HepG2 (cell line): Measurements from ENCODE around the gene RXYLT1. TPM values are rescaled to one million over a fixed set of nuclear protein-coding genes. Genes with fewer than 3 reads are reported as not detected.

ENCODE experiments used
- ATAC-seq: fragments of 200-7000 bp; cut with Tn5 transposase; 3 replicates; pipeline ENCODE4 v1.9.1; 2020; ENCODE audit warnings: mild to moderate bottlenecking, moderate library complexity
- Bru-seq: library from RNA; stranded (reverse); fragments of 400-500 nt; gene quantifications from one replicate; lab custom pipeline; 2021; lab: Mats Ljungman, UMichigan
- BruChase-seq, 2 experiments: library from RNA; stranded (reverse); fragments of 400-500 nt; gene quantifications; one replicate each; lab custom pipeline; 2021; lab: Mats Ljungman, UMichigan
- BruUV-seq: library from RNA; stranded (reverse); fragments of 400-500 nt; replicated peaks from 2 replicates; lab custom pipeline; 2021; lab: Mats Ljungman, UMichigan
- CTCF ChIA-PET: fragments of 300-600 bp; formaldehyde crosslinking; extraction: SDS; loops from one replicate; lab custom pipeline; 2021; ENCODE audit warnings: low total read pairs, inconsistent platforms, low intra/inter-chr PET ratio; lab: Yijun Ruan, JAX
- POLR2A ChIA-PET: fragments of 350-600 bp; sonication (Branson Sonifier 250); formaldehyde crosslinking; loops from one replicate; lab custom pipeline; 2020; ENCODE audit warnings: antibody characterized with exemption, inconsistent platforms; lab: Yijun Ruan, JAX
- DNase-seq: peaks from one replicate; pipeline ENCODE4 v3.0.0-alpha.2; 2015; ENCODE audit warnings: low spot score
- FAIRE-seq: peaks from 3 replicates; lab custom pipeline; 2011; peaks lifted over from hg19 to GRCh38; lab: Jason Lieb, UNC
- H2AFZ ChIP-seq: one replicate; pipeline ENCODE4 v1.6.1; 2011; ENCODE audit warnings: low read length, inconsistent platforms
- H3K27ac ChIP-seq: fragments of 300-600 bp; 3 replicates; pipeline ENCODE4 v1.8.0; 2011; ENCODE audit warnings: mixed run types, mild to moderate bottlenecking, mixed read lengths, low read length, inconsistent platforms; ENCODE audit not compliant: insufficient read depth; ENCODE audit errors: extremely low read length
- H3K27me3 ChIP-seq, 2 experiments: fragments of 200-600 bp in 1 of 2; 2 replicates in 1 of 2; 3 replicates in 1 of 2; pipeline versions ENCODE4 v1.6.0 to v1.8.0; 2011; ENCODE audit warnings: low read length in 2 of 2, mild to moderate bottlenecking in 2 of 2, moderate library complexity in 2 of 2, inconsistent platforms in 1 of 2; ENCODE audit not compliant: insufficient read depth in 2 of 2, control insufficient read depth in 1 of 2
- H3K36me3 ChIP-seq, 2 experiments: fragments of 200-600 bp in 1 of 2; replicated peaks in 1 of 2; 2 replicates in 1 of 2; 3 replicates in 1 of 2; pipeline versions ENCODE4 v1.5.1 to v1.8.0; 2011; ENCODE audit warnings: low read length in 2 of 2, inconsistent platforms in 1 of 2; ENCODE audit not compliant: insufficient read depth in 2 of 2, control insufficient read depth in 1 of 2
- H3K4me1 ChIP-seq: 2 replicates; pipeline ENCODE4 v1.5.1; 2012; ENCODE audit warnings: low read length, inconsistent platforms; ENCODE audit not compliant: insufficient read depth
- H3K4me2 ChIP-seq: 2 replicates; pipeline ENCODE4 v1.6.0; 2011; ENCODE audit warnings: low read depth, low read length, inconsistent platforms
- H3K4me3 ChIP-seq, 3 experiments: fragments of 200-600 bp in 1 of 3; sonication (generic), shearing (Covaris generic) in 1 of 3; replicated peaks in 1 of 3; 2 replicates each; pipeline ENCODE4 v1.5.1; 2011 to 2016; ENCODE audit warnings: low read length in 3 of 3, inconsistent platforms in 2 of 3, low read depth in 2 of 3, mild to moderate bottlenecking in 2 of 3, control low read depth in 1 of 3, mixed read lengths in 1 of 3; ENCODE audit not compliant: insufficient read depth in 1 of 3
- H3K79me2 ChIP-seq: one replicate; pipeline ENCODE4 v1.6.1; 2011; ENCODE audit warnings: low read length, inconsistent platforms; ENCODE audit not compliant: insufficient read depth
- H3K9ac ChIP-seq: 2 replicates; pipeline ENCODE4 v1.6.0; 2011; ENCODE audit warnings: mild to moderate bottlenecking, low read depth, low read length, inconsistent platforms; ENCODE audit not compliant: insufficient read depth
- H3K9me3 ChIP-seq: 2 replicates; pipeline ENCODE4 v1.5.1; 2012; ENCODE audit warnings: mild to moderate bottlenecking, low read length
- H4K20me1 ChIP-seq: 2 replicates; pipeline ENCODE4 v1.6.0; 2011; ENCODE audit warnings: inconsistent platforms, mild to moderate bottlenecking, low read length, moderate library complexity; ENCODE audit not compliant: insufficient read depth
- ARID2 ChIP-seq: sonication (generic); formaldehyde crosslinking; IDR thresholded peaks from 2 replicates; pipeline ENCODE4 v1.8.1; 2022; ENCODE audit warnings: mild to moderate bottlenecking, missing genetic modification reagents, borderline replicate concordance
- BRD4 ChIP-seq: sonication (generic); formaldehyde crosslinking; IDR thresholded peaks from 2 replicates; pipeline ENCODE4 v1.4.0; 2020; ENCODE audit warnings: missing genetic modification reagents
- CSRNP2 ChIP-seq: sonication (generic); formaldehyde crosslinking; conservative IDR thresholded peaks from 2 replicates; pipeline ENCODE4 v1.8.0; 2022; ENCODE audit warnings: low read depth, missing genetic modification reagents
- ELF1 ChIP-seq: sonication (generic); formaldehyde crosslinking; IDR thresholded peaks from 2 replicates; pipeline ENCODE4 v1.4.0; 2020; ENCODE audit warnings: missing genetic modification reagents
- KDM6A ChIP-seq: IDR thresholded peaks from 2 replicates; pipeline ENCODE4 v1.6.1; 2016; ENCODE audit warnings: low read depth
- PHB2 ChIP-seq: fragments of 450-650 bp; IDR thresholded peaks from 2 replicates; pipeline ENCODE4 v1.6.1; 2018; ENCODE audit not compliant: partially characterized antibody
- SP2 ChIP-seq: sonication (generic); formaldehyde crosslinking; IDR thresholded peaks from 2 replicates; pipeline ENCODE4 v1.5.1; 2020; ENCODE audit warnings: mild to moderate bottlenecking, missing genetic modification reagents
- ZBTB21 ChIP-seq: sonication (generic); formaldehyde crosslinking; IDR thresholded peaks from 2 replicates; pipeline ENCODE4 v1.4.0; 2020; ENCODE audit warnings: missing genetic modification reagents
- ZKSCAN5 ChIP-seq: sonication (generic); formaldehyde crosslinking; IDR thresholded peaks from 2 replicates; pipeline ENCODE4 v1.5.1; 2020; ENCODE audit warnings: mild to moderate bottlenecking, missing genetic modification reagents
- ZNF782 ChIP-seq: sonication (generic); formaldehyde crosslinking; IDR thresholded peaks from 2 replicates; pipeline ENCODE4 v1.4.0; 2020; ENCODE audit warnings: missing genetic modification reagents, mild to moderate bottlenecking, borderline replicate concordance
- WGBS: methylation state at CpG from one replicate; pipeline ENCODE4 v1.1.6; 2017; ENCODE audit warnings: low lambda C conversion rate; 5-methylcytosine and 5-hydroxymethylcytosine counted together
- in situ Hi-C: cut with HindIII; loops from 2 replicates; pipeline ENCODE4 v1.10.0; 2017; ENCODE audit warnings: low pct_unique_long_range_greater_than_20kb; ENCODE audit not compliant: extremely low pct_ligation_motif_present
- intact Hi-C: fragments of 100-400 bp; cut with micrococcal nuclease; formaldehyde crosslinking; loops from one replicate; pipeline ENCODE4 v1.10.0; 2022; ENCODE audit not compliant: unreplicated experiment
- long read RNA-seq, 2 experiments: library from RNA in 1 of 2; library from polyadenylated mRNA in 1 of 2; stranded (forward) in 1 of 2; unstranded in 1 of 2; transcript quantifications; one replicate each; pipeline ENCODE4 v2.0.0, GENCODE V29; 2019 to 2022
- polyA minus RNA-seq, 3 experiments: library from RNA; depleted of rRNA, polyadenylated mRNA; stranded (reverse); fragments of >200 nt; gene quantifications; 2 replicates each; pipeline ENCODE4 v1.2.3, GENCODE V29; 2011; ENCODE audit warnings: low replicate concordance in 1 of 3
- polyA plus RNA-seq, 8 experiments: library from polyadenylated mRNA; depleted of rRNA in 3 of 8; stranded (reverse) in 7 of 8; unstranded in 1 of 8; fragments of >200 nt; fragmentation: Illumina TruSeq in 4 of 8; extraction: Trizol in 4 of 8; gene quantifications; 2 replicates each; pipeline versions ENCODE4 v1.2.1 to v1.2.3, GENCODE V29; 2011 to 2016; ENCODE audit warnings: low read depth in 4 of 8, missing spikeins in 1 of 8, mixed read lengths in 1 of 8; ENCODE audit not compliant: insufficient read depth in 1 of 8
- total RNA-seq, 5 experiments: library from RNA; depleted of rRNA; stranded (reverse); fragments of >200 nt; fragmentation: Illumina TruSeq; extraction: Trizol; gene quantifications; 2 replicates each; pipeline ENCODE4 v1.2.3, GENCODE V29; 2016; ENCODE audit warnings: low read depth in 1 of 5
- TF ChIP-seq, protein P1 (sequence below): sonication (generic); formaldehyde crosslinking; IDR thresholded peaks from 2 replicates; pipeline ENCODE4 v1.9.0; 2022; ENCODE audit warnings: missing genetic modification reagents, mild to moderate bottlenecking, borderline replicate concordance
- TF ChIP-seq, protein P2 (sequence below): IDR thresholded peaks from 2 replicates; pipeline ENCODE4 v1.6.1; 2016; ENCODE audit warnings: missing genetic modification reagents, missing compliant biosample characterization

The RXYLT1 gene, protein sequence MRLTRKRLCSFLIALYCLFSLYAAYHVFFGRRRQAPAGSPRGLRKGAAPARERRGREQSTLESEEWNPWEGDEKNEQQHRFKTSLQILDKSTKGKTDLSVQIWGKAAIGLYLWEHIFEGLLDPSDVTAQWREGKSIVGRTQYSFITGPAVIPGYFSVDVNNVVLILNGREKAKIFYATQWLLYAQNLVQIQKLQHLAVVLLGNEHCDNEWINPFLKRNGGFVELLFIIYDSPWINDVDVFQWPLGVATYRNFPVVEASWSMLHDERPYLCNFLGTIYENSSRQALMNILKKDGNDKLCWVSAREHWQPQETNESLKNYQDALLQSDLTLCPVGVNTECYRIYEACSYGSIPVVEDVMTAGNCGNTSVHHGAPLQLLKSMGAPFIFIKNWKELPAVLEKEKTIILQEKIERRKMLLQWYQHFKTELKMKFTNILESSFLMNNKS
- total RNA-seq (2016; rRNA removed; fragmentation: Illumina TruSeq; extraction: Trizol) (11.4 and 15.5 TPM in 2 replicates), polyA plus RNA-seq (2011; rRNA removed) (8.3 and 8.6 TPM in 2 replicates), polyA minus RNA-seq (2011; rRNA and poly(A)+ RNA removed; ENCODE audit: low replicate concordance) (5.4 and 10.6 TPM in 2 replicates), Bru-seq, nascent RNA (percentile 64 among the genes with signal in this experiment), BruChase-seq, experiment 1, labeled RNA remaining after a 6-hour chase (percentile 68 among the genes with signal in this experiment), BruChase-seq, experiment 2, labeled RNA remaining after a 2-hour chase (percentile 57 among the genes with signal in this experiment)
- total RNA-seq (2016; cell fraction: cytosol; rRNA removed; fragmentation: Illumina TruSeq; extraction: Trizol; ENCODE audit: low read depth), result 13.8 and 15.4 TPM in 2 replicates
- total RNA-seq (2016; cell fraction: insoluble cytoplasmic fraction; rRNA removed; fragmentation: Illumina TruSeq; extraction: Trizol), result 12.9 and 15.8 TPM in 2 replicates
- 22.0 and 22.6 TPM in 2 replicates for total RNA-seq (2016; cell fraction: membrane; rRNA removed; fragmentation: Illumina TruSeq; extraction: Trizol)
- 16.2 and 20.7 TPM in 2 replicates for total RNA-seq (2016; cell fraction: nucleus; rRNA removed; fragmentation: Illumina TruSeq; extraction: Trizol)
- polyA plus RNA-seq (2011; cell fraction: cytosol; rRNA removed), result 4.1 and 6.9 TPM in 2 replicates
- polyA plus RNA-seq (2011; cell fraction: nucleus; rRNA removed), result 5.0 and 6.6 TPM in 2 replicates
- 9.5 and 11.2 TPM in 2 replicates for polyA plus RNA-seq (2012)
- 17.8 and 18.9 TPM in 2 replicates for polyA plus RNA-seq (2016; cell fraction: cytosol; fragmentation: Illumina TruSeq; extraction: Trizol; ENCODE audit: low read depth)
- polyA plus RNA-seq (2016; cell fraction: insoluble cytoplasmic fraction; fragmentation: Illumina TruSeq; extraction: Trizol; ENCODE audit: low read depth), result 11.5 and 13.0 TPM in 2 replicates
- 19.8 and 21.0 TPM in 2 replicates for polyA plus RNA-seq (2016; cell fraction: membrane; fragmentation: Illumina TruSeq; extraction: Trizol; ENCODE audit: low read depth)
- polyA plus RNA-seq (2016; cell fraction: nucleus; fragmentation: Illumina TruSeq; extraction: Trizol; ENCODE audit: insufficient read depth, low read depth), result 19.2 and 20.3 TPM in 2 replicates
- 4.1 and 4.4 TPM in 2 replicates for polyA minus RNA-seq (2011; cell fraction: cytosol; rRNA and poly(A)+ RNA removed)
- polyA minus RNA-seq (2011; cell fraction: nucleus; rRNA and poly(A)+ RNA removed), result 14.2 and 18.2 TPM in 2 replicates
- long read RNA-seq, experiment 1, transcript RXYLT1-201 (6 exons, 1,918 nt), result major isoform, 9 of 20 reads
- long read RNA-seq, experiment 1, partial matches to known transcripts, result 1 of 20 reads
- long read RNA-seq, experiment 1, other reads (novel, unspliced or antisense), result 5 of 20 reads
- long read RNA-seq, experiment 2, full-length matches to known transcripts, result 18 of 21 reads
- long read RNA-seq, experiment 2, partial matches to known transcripts, result 2 of 21 reads
- long read RNA-seq, experiment 2, other reads (novel, unspliced or antisense), result 1 of 21 reads

- BruUV-seq, result TSS peak; percentile 71
- intact Hi-C loops, result no loop called here
- DNase-seq, result peak; percentile 48
- no peak for TF ChIP-seq ZKSCAN5 (CRISPR knock-in tag)
- no peak for TF ChIP-seq ZBTB21 (CRISPR knock-in tag)
- no peak for TF ChIP-seq PHB2
- peak; percentile 18; the same call in 1 of the 2 replicates for TF ChIP-seq ELF1
- peak; percentile 42; the same call in 1 of the 2 replicates for TF ChIP-seq ZNF782 (CRISPR knock-in tag)
- no peak for TF ChIP-seq CSRNP2 (CRISPR knock-in tag)
- peak; percentile 37; the same call in 1 of the 2 replicates for TF ChIP-seq BRD4 (CRISPR knock-in tag)
- no peak for TF ChIP-seq KDM6A (CRISPR knock-in tag)
- TF ChIP-seq SP2, result no peak
- no peak for TF ChIP-seq ARID2 (CRISPR knock-in tag)
- TF ChIP-seq, protein P1, sequence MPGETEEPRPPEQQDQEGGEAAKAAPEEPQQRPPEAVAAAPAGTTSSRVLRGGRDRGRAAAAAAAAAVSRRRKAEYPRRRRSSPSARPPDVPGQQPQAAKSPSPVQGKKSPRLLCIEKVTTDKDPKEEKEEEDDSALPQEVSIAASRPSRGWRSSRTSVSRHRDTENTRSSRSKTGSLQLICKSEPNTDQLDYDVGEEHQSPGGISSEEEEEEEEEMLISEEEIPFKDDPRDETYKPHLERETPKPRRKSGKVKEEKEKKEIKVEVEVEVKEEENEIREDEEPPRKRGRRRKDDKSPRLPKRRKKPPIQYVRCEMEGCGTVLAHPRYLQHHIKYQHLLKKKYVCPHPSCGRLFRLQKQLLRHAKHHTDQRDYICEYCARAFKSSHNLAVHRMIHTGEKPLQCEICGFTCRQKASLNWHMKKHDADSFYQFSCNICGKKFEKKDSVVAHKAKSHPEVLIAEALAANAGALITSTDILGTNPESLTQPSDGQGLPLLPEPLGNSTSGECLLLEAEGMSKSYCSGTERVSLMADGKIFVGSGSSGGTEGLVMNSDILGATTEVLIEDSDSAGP, result peak; percentile 77; the same call in 1 of the 2 replicates
- TF ChIP-seq, protein P2, sequence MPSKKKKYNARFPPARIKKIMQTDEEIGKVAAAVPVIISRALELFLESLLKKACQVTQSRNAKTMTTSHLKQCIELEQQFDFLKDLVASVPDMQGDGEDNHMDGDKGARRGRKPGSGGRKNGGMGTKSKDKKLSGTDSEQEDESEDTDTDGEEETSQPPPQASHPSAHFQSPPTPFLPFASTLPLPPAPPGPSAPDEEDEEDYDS, result no peak
Observed at GRCh38 chr12:63779498-63780481, at the start of gene RXYLT1. Gene RXYLT1 (plus strand): TSS chr12:63779909. CDS start chr12:63779961, 52 bp downstream.

More at GRCh38 chr12:63779498-63780481, at the start of gene RXYLT1:
- Histone ChIP-seq H3K79me2 (peaks cover 4% of the 10 kb centered on the region), H3K27me3 (no peaks in the 10 kb centered on the region), H3K9ac (peak within 1 kb of the TSS; percentile 84), H3K4me2 (peak within 1 kb of the TSS; percentile 97), H3K4me1 (peaks cover 23% of the 10 kb centered on the region), H3K4me3 (peak within 1 kb of the TSS; percentile 78 to 90 (median 80)), H2AFZ (peak within 1 kb of the TSS; percentile 93), H4K20me1 (no peaks in the 10 kb centered on the region), H3K36me3 (no peaks in the 10 kb centered on the region), H3K27ac (peak within 1 kb of the TSS; percentile 80), H3K9me3 (no peaks in the 10 kb centered on the region)
- POLR2A ChIA-PET, result no interaction called here
- in situ Hi-C loops, result no loop called here
- under 1% methylated on average over 19 of the region's 86 CpGs for WGBS
- ATAC-seq (peak; percentile 97), FAIRE-seq (no peak)
- CTCF ChIA-PET, result no interaction called here
